ENCODE data around the gene ZFR2. TPM values are rescaled to one million over a fixed set of nuclear protein-coding genes. Genes with fewer than 3 reads are reported as not detected.
"Not testable (repeated sequence)": the region's sequence is repeated elsewhere in the genome, so short reads cannot be mapped to it uniquely, and the experiment has no call there.

Gene ZFR2
- total RNA-seq, 4 donors from 2014 or later: 0.13 TPM; not detected in 3

GRCh38 chr19:3897936-3898335 is 29.1 kb upstream of the ZFR2 start:
- no peak for DNase-seq (ENCODE audit: low spot score in 2 of 2)
- no peak overlapping the region for H3K4me3 ChIP-seq (ENCODE audit: low read depth, poor library complexity, severe bottlenecking)
- intact Hi-C loops (cut with DNase I; ENCODE audit: low total_unique reads): no loop called here
- no peak for TF ChIP-seq CTCF (IDR thresholded peaks at IDR 0.05)
- TF ChIP-seq POLR2A (IDR thresholded peaks at IDR 0.05): no peak
- 75 to 78% methylated on average over 4 of the region's 4 CpGs for WGBS, 2 donors

- intact Hi-C loops (cut with DNase I; ENCODE audit: low total_unique reads): no loop called here
- WGBS, 2 donors: 81 to 93% methylated on average over 5 of the region's 5 CpGs
- DNase-seq (ENCODE audit: low spot score in 2 of 2): no peak
- H3K4me3 ChIP-seq (ENCODE audit: low read depth, poor library complexity, severe bottlenecking): no peak overlapping the region
- TF ChIP-seq CTCF (IDR thresholded peaks at IDR 0.05) (no peak), POLR2A (IDR thresholded peaks at IDR 0.05) (no peak)
These were observed 26.9 kb upstream of the ZFR2 start for GRCh38 chr19:3895788-3896187.

- intact Hi-C loops (cut with DNase I; ENCODE audit: low total_unique reads); DNase-seq (ENCODE audit: low spot score in 2 of 2); H3K4me3 ChIP-seq (ENCODE audit: low read depth, poor library complexity, severe bottlenecking): not testable (repeated sequence)
- 62 to 64% methylated on average over 5 of the region's 5 CpGs for WGBS, 2 donors
These were observed 26.1 kb upstream of the ZFR2 start for GRCh38 chr19:3894959-3895358.

GRCh38 chr19:3893509-3894179 is 24.8 kb upstream of the ZFR2 start:
- 41 to 49% methylated on average over 12 of the region's 12 CpGs for WGBS, 2 donors
- intact Hi-C loops (cut with DNase I; ENCODE audit: low total_unique reads): no loop called here
- DNase-seq (ENCODE audit: low spot score in 2 of 2): no peak
- TF ChIP-seq CTCF (IDR thresholded peaks at IDR 0.05) (no peak), POLR2A (IDR thresholded peaks at IDR 0.05) (no peak)
- H3K4me3 ChIP-seq (ENCODE audit: low read depth, poor library complexity, severe bottlenecking): no peak overlapping the region

- intact Hi-C loops (cut with DNase I; ENCODE audit: low total_unique reads): no loop called here
- no peak overlapping the region for H3K4me3 ChIP-seq (ENCODE audit: low read depth, poor library complexity, severe bottlenecking)
- no peak for TF ChIP-seq CTCF (IDR thresholded peaks at IDR 0.05)
- no peak for TF ChIP-seq POLR2A (IDR thresholded peaks at IDR 0.05)
- no peak for DNase-seq (ENCODE audit: low spot score in 2 of 2)
- 85 to 88% methylated on average over 17 of the region's 17 CpGs for WGBS, 2 donors
These were observed 21.8 kb upstream of the ZFR2 start for GRCh38 chr19:3890591-3890990.

- WGBS, 2 donors: 23 to 30% methylated on average over 6 of the region's 6 CpGs
- TF ChIP-seq CTCF (IDR thresholded peaks at IDR 0.05) (no peak), POLR2A (IDR thresholded peaks at IDR 0.05) (no peak)
- intact Hi-C loops (cut with DNase I; ENCODE audit: low total_unique reads): no loop called here
- DNase-seq (ENCODE audit: low spot score in 2 of 2): no peak
- no peak overlapping the region for H3K4me3 ChIP-seq (ENCODE audit: low read depth, poor library complexity, severe bottlenecking)
These were observed 13.2 kb upstream of the ZFR2 start for GRCh38 chr19:3882041-3882384.

Data from lower leg skin (tissue), 4 donors.